HG03039 (cell line): ENCODE data around the gene ITGB3.
"Not testable (repeated sequence)": the region's sequence is repeated elsewhere in the genome, so short reads cannot be mapped to it uniquely, and the experiment has no call there.

ENCODE experiments used
- ATAC-seq: cut with Tn5 transposase; IDR thresholded peaks from one replicate; pipeline ENCODE4 v1.9.1; 2021; ENCODE audit warnings: mild to moderate bottlenecking, moderate library complexity; ENCODE audit not compliant: unreplicated experiment

ITGB3 gene

GRCh38 chr17:47222047-47222446 is 31.6 kb upstream of the ITGB3 start:
- no peak for ATAC-seq

- no peak for ATAC-seq
These were observed 30.6 kb upstream of the ITGB3 start for GRCh38 chr17:47223007-47223406.

- no peak for ATAC-seq
These were observed 30.2 kb upstream of the ITGB3 start for GRCh38 chr17:47223460-47223859.

GRCh38 chr17:47224077-47224476 is 29.6 kb upstream of the ITGB3 start:
- not testable (repeated sequence) for ATAC-seq

GRCh38 chr17:47224966-47225365 is 28.7 kb upstream of the ITGB3 start:
- ATAC-seq, result no peak

GRCh38 chr17:47225436-47225858 is 28.2 kb upstream of the ITGB3 start:
- no peak for ATAC-seq

- ATAC-seq, result no peak
These were observed 27.5 kb upstream of the ITGB3 start for GRCh38 chr17:47225911-47226688.

GRCh38 chr17:47227862-47228261 is 25.8 kb upstream of the ITGB3 start:
- ATAC-seq, result no peak

GRCh38 chr17:47229535-47230443 is 23.8 kb upstream of the ITGB3 start:
- peak; percentile 68 for ATAC-seq

- ATAC-seq, result no peak
These were observed 22.8 kb upstream of the ITGB3 start for GRCh38 chr17:47230864-47231263.

GRCh38 chr17:47231334-47231733 is 22.3 kb upstream of the ITGB3 start:
- ATAC-seq, result no peak

GRCh38 chr17:47231866-47232265 is 21.8 kb upstream of the ITGB3 start:
- no peak for ATAC-seq

- no peak for ATAC-seq
These were observed 21.2 kb upstream of the ITGB3 start for GRCh38 chr17:47232465-47232864.

- ATAC-seq, result no peak
These were observed 18.1 kb upstream of the ITGB3 start for GRCh38 chr17:47235506-47235905.

GRCh38 chr17:47235923-47236322 is 17.7 kb upstream of the ITGB3 start:
- no peak for ATAC-seq

GRCh38 chr17:47237841-47238240 is 15.8 kb upstream of the ITGB3 start:
- ATAC-seq, result no peak

GRCh38 chr17:47238321-47239010 is 15.2 kb upstream of the ITGB3 start:
- ATAC-seq, result no peak

GRCh38 chr17:47239619-47239966 is 14.0 kb upstream of the ITGB3 start:
- no peak for ATAC-seq

GRCh38 chr17:47239967-47240651 is 13.5 kb upstream of the ITGB3 start:
- ATAC-seq, result no peak

GRCh38 chr17:47240806-47241205 is 12.8 kb upstream of the ITGB3 start:
- no peak for ATAC-seq

- no peak for ATAC-seq
These were observed 11.0 kb upstream of the ITGB3 start for GRCh38 chr17:47242648-47243047.
